ENCODE data around the gene DCPS.
"Not testable (repeated sequence)": the region's sequence is repeated elsewhere in the genome, so short reads cannot be mapped to it uniquely, and the experiment has no call there.

DCPS gene

DNA sequence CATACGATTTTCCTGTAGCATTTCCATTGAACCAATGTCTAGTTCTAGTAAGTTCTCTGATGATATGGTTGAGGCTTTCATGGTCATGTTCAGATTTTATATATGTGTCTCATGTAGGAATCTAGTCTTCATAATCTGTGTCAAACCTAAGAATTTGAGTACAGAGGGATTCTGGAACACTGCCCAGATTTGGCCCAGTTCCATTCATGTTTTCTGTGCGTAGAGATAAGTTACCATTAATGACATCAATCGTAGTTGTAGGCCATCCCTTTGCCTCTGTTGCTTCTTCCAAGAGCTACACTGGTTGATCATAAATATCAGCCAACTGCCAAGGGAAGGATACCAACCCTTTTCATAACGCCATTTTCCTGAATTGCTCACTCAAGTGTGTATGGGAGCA lies 74.9 kb downstream of the DCPS start:
- no peak for DNase-seq (ENCODE audit: low spot score)
- no peak for FAIRE-seq

DNA sequence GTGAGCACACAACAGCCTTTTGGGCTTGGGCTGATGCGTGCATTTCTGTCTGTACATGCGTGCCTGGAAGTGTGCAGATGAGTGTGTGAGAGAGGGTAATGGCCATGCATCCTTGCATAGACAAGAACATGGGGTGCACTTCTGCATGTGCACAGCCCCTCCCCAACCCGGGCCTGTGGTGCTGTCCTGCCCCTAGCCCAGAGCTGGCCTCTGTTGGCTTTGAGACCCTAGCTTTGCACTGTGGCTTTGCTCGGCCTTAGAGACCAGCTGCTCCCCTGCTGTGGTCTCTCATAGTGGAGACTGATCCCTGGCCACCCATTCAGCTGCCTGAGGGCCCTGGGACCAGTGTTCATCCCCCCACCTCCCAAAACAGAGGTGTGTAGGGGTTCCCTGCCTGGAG lies 77.0 kb downstream of the DCPS start:
- FAIRE-seq = no peak
- DNase-seq (ENCODE audit: low spot score) = no peak

DNA sequence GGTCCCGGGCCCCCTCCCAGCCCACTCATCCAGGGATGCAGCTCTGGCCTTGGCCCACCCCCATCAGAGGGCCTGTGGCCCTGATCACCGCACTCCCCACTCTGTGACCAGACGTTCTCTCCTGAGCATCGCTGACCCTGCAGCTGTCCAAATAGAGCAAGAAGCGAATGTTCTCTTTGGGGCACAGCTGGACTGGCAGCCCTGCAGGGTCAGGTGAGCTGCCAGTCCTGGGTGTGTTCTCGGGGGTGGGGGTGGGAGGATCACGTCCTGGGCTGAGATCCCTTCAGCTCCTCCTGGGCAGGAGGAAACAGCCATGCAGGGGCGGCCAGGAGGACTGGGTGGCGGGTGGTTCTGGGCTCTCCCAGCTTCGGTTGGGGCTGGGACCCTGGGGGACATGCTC lies 78.1 kb downstream of the DCPS start:
- not testable (repeated sequence) for DNase-seq (ENCODE audit: low spot score); FAIRE-seq

DNA sequence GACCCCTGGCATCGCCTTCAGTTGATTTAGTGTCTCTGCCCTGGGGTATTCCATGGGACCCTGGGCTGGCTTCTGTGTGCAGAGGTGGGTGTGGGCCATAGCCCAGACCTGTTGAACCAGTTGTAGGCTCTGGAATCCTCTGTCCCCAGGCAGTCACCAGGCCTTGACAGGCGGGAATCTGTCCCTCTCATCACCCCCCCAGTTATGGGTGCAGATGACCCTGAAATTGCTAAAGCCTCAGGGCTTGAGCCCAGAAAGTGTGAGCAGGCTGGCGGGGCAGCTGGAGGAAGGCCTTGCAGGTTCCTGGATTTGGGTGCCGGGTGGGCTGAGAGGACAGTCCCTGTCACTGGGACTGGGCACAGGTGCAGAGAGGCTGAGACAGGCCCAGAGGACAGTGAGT lies 78.8 kb downstream of the DCPS start:
- FAIRE-seq = not testable (repeated sequence)

DNA sequence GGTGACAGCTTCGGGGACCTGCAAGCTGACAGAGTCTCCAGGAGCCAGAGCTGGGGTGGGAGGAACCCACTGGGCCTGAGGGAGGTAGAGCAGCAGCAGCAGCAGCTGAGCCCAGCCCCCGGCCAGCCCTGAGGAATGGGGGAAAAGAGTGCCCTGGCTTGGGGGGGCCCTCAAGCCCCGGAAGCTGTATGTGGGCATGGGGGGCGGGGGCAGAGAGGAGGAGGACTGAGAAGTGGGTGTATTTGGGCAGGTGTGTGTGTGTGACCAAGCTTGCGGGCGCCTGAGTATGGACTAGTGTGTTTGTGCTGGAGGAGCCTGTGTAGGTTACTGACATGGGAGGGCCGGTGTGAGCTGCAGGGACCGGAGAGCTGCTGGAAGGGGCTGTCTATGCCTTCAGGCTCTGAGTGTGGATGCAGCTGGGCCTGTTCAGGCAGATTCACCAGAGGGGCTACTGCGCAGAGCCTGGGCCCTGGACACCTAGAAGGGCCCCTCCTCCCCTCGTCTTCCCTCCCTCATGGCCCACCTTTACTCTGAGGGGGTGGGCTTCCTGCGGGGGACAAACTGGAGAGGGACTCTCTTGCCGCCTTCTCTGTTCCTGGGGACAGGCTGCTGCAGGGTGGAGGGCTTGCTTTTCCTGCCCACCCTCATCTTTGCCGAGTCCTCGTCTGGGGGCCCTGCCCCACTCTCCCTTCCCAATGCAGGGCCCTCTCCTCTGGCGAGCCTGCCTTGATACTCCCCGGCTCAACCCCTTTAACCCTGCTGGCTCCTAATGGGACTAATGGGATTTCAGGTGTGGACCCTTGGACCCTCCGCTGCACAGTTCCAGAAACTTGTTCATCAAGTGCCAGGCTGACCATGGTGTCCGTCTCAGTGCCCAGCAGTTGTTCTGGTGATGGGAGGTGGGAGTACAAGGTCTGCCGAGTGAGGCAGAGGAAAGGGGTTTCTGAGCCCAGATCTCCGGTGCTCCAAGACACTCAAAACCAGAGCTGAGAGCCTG lies 79.8 kb downstream of the DCPS start:
- FAIRE-seq (no peak), DNase-seq (ENCODE audit: low spot score) (no peak)

More for the DNA sequence above, 78.8 kb downstream of the DCPS start:
- DNase-seq (ENCODE audit: low spot score) = not testable (repeated sequence)

DNA sequence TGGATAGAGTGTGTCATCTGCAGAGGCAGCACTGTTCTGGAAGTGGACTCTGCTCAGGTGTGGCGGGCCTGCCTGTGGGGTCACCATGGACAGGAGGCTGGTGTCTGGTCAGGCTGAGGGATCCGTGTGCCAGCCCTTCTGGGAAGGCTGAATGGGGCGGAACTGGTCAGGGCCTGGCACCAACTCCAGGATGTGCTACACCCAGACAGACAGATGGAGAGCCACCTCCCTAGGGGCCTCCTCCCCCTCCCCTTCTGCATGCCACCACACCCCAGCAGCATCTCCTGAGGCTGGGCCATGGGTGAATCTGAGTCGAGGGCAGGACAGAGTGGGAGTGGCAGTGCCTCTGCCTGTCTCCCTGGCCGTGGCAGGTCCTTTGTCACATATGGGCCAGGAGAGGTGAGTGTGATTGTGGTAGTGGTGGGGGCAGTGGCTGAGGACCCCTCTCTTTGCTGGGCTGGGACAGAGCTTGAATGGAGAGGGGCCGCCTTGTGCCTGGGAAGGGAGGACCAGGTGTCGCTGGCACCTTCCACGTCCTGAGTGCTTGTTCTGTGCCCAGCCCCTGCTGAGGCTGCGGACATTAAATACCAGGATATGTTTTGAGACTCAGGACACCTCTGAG lies 80.7 kb downstream of the DCPS start:
- no peak for FAIRE-seq
- no peak for DNase-seq (ENCODE audit: low spot score)

DNA sequence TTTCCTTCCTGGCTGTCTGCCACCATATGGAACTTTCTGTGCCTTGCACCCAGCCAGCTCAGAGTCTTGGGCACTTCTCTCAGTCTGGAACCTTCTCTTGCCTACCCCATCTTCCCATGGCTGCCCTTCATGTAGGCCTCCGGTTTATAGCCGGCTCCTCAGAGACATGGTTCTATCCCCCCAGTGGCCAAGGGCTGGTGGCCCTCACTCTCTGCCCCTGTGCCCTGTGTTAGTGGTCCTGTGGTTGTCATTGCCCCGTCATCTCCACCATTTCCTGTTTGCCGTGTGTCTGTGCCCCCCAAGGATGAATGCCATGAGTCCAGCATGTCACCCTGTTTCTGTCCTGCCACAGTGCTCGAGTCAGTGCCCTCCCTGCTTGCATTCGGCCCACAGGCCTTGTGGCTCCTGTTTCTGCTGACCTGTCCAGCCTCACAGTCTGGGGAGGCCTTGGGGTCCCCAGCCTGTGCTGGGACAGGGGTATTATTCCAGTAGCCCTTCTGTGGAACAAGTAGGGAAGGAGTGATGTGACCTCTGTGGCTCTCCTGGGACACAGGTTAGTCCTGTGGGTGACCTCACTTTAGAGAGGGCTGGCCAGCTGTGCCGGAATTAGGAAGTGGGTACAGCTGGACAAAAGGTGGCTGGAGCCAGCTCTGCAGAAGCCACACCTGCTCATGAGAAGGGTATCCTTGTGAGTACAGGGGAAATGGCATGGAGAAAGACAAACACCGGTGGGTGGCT lies 82.3 kb downstream of the DCPS start:
- no peak for FAIRE-seq
- no peak for DNase-seq (ENCODE audit: low spot score)

DNA sequence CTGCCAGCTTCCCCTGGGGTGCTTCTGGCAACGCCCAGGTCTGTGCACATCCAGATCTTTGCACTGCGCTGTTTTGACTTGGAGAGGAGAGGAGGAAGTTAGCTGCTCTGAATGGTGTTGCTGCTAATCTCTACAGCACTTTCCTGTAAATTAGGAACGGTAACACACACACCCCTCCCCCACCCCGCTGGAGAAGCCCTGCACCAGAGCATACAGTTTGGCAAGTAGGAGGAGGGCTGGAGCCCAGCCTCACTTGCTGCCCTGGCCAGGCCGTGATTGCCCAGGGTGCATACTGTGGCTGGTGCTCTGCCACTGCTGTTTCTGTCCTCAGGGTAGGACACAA lies 82.8 kb downstream of the DCPS start:
- not testable (repeated sequence) for DNase-seq (ENCODE audit: low spot score); FAIRE-seq

DNA sequence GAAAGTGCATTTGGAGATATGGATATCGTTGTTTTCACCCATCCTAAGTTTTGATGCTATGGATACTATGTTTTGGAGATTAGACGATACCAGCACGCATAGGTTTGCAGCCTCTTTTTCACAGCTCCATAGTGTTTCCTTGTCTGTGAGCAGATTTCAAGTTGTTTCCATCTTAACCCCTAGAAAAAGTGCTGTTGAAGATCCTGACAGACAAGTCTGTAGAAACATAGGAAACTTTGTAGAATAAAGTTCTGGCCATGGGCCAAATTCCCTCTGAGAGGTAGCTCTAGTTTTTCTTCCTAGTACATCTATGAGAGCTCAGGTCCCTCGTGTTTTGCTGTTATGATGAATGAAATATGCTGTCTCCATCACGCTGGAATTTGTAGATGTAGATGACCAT lies 84.0 kb downstream of the DCPS start:
- DNase-seq (ENCODE audit: low spot score) = no peak
- no peak for FAIRE-seq

DNA sequence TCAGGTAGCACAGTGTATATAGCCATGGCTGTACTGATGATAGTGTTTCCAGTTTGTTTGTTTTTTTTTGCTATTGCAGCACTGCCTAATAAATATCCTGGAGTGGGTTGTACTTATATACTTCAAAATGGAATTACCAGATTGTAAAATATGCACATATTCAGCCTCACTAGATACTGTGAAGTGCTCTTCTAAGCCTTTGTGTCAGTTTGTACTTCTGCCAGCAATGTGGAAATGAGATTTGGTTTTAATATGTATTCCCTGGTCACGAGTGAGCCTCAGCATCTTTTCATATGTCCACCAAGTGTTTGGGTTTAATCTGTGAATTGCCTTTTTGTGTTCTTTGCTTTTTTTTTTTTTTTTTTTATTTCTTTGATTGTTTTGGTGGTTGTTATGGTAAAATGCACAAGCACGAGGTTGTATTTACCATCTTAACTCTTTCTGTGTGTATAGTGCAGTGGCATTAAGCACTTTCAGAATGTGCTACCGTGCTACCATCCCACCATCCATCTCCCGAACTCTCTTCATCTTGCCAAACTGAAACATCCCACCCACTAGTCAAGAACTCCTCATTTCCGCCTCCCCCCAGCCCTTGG lies 86.5 kb downstream of the DCPS start:
- DNase-seq (ENCODE audit: low spot score) (no peak), FAIRE-seq (no peak)

DNA sequence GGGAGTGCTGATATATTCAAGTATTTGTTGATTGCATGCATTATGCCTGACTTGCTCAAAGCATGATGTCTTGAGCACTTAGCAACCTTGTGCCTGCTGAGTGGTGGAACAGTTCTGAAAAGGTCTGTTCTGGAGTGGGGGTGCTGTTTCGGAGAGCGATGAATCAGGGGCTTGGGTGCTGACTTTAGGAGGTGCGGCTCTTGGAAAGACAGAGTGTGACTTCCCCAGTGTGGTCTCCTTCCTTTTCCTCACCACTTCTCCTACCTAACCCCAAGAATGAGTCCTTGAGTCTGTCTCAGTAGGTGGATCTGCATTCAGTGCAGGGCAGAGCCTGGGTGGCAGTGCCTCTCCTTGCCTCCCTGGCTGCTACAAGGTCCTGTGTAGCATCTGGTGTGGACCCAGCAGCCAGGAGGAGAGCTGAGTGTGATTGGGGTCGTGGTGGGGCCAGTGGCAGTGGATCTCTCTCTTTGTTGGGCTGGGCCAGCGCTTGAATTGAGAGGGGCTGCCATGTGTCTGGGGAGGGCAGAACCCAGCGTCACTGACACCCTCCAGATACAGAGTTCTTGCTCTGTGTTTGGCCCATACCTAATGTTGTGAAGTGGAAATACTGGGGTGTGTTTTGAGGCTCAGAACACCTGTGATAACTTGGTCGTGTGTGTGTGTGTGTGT lies 87.6 kb downstream of the DCPS start:
- FAIRE-seq (no peak), DNase-seq (ENCODE audit: low spot score) (no peak)

DNA sequence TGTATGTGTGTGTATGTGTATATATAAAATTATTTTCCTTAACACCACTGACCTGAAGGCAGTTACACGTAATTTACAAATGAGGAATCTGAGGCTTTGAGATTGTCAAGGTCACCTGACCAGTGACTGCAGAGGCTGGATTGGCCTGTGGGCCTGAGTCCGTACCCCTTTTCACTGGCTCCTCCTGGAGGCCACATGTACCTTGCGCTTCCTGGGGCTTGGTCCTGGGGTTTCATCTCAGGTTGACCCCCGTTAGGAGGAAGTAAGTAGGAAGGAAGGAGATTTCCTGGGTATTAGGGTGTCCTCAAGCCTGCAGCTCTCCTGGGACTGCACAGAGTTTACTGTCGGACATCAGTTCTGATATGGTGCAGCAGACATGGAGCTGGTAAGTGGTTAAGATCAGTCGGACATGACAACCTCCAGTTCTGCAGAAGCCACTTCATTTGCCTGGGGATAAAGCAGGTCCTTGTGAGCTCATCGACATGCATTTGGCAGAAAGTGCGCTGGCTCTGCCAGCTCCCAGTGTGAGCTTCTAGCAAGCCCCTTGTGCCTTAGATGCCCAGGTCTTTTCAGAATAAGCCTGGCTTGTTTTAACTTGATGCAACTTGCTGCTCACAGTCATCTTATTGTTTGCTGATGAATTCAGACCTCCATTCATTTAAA lies 88.2 kb downstream of the DCPS start:
- no peak for FAIRE-seq
- DNase-seq (ENCODE audit: low spot score) = no peak

DNA sequence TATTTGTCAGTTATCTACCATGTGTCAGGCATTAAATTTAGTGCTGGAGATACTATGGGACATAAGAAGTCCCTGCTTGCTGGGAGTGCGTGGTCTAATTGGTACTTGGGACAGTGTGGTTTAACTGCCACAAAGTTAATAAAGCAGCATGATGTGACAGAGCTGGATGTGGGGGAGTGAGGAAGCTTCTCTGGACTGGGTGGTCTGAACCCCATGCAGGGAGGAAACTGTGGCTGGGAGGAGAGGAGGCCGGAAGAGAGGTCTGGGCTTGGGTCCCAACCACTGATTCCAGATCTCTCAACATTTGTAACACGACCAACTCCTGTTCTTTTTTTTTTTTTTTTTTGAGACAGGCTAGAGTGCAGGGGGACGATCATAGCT lies 88.8 kb downstream of the DCPS start:
- DNase-seq (ENCODE audit: low spot score) = no peak
- FAIRE-seq = no peak

DNA sequence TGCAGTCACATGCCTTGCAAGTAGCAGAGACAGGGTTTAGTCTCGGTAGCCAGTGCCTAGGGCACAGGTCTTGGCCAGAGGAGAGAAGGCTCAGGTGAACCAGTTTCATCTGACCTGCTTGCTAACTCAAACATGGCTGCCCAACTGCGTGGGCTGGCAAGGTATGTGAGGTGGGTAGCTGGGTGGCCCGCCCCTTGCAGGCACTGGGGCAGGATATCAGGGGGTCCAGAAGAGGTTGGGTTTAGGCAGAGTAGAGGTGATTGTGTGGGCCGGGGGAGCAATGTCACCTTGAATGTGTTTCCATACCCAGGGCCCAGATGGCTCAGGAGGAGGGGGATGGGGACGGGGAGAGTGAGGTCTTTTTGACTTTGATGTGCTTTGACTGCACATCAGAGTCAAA lies 89.3 kb downstream of the DCPS start:
- FAIRE-seq (no peak), DNase-seq (ENCODE audit: low spot score) (no peak)

DNA sequence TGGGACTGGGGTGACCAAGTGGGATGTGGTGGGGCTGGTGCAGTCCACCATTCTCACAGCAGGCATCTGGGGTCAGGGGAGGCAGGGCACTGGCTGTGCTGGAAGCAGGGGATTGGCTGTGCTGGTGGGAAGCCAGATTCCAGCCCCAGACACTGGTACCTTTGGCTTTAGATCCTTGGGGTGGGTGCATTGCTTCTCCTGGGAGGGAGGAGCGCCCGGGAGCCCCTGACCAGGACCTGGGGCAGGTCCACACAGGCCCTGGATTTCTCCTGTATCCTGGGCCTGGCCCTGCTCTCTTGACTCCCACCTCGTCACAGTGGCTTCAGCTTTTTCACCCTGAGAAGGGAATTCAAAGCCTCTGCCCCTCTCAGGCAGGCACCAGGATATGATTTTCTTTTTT lies 90.2 kb downstream of the DCPS start:
- FAIRE-seq (no peak), DNase-seq (ENCODE audit: low spot score) (no peak)

DNA sequence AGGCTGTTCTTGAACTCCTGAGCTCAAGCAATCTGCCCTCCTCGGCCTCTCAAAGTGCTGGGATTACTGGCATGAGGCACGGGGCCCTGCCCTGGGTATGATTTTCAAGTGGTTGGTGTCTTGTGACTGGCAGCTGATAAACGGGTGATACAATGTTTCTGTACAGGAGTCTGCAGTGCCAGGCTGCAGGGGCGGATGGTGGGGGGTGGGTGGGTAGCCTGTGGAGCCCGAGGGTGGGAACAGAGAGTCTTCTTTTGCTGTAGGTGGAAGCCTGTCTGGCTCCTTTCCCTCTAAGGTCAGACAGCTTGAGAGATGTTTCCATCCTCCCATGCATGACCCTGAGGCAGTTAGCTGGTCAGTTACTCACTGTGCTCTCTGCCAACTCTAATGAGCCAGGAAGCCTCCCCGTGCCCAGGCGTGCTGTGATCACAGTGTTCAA lies 90.8 kb downstream of the DCPS start:
- FAIRE-seq = peak; percentile 70
- DNase-seq (ENCODE audit: low spot score) = peak; percentile 27

All from RCC 7860 (cell line).